Measurements from ENCODE around the gene DGKB. TPM values are rescaled to one million over a fixed set of nuclear protein-coding genes. Genes with fewer than 3 reads are reported as not detected.

The DGKB gene
- total and polyA plus RNA-seq, 8 donors = 0.20 to 260 (median 3.2) TPM; not detected in 4

DNA sequence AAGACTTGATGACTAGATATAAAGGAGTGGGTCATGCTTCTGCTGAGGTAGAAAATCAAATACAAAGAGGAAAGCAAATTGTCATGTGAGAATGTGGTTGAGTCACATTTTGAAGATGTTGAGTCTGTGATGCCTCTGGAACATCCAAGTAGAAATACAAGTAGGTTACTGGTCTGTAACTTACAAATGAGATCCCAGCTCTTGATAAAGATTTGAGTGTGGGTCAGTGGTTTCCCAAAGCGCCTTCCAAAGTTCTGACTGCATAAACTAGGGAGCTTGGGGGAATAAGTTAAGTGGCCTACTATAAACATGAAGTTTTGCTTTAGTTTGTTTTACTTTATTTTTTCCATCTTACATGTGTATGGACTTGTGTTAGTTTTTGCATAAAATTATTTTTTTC is 768.8 kb downstream of the DGKB start:
- intact Hi-C loops (cut with DNase I; ENCODE audit: low total_unique reads) = no loop called here
- Histone ChIP-seq H3K4me1 (no peaks in the 10 kb centered on the region), H3K4me3 (no peak overlapping the region), H3K9me3 (no peaks in the 10 kb centered on the region), H3K27ac (no peak overlapping the region), H3K27me3 (no peaks in the 10 kb centered on the region), H3K36me3 (no peaks in the 10 kb centered on the region)
- DNase-seq = no peak
- TF ChIP-seq EP300 (IDR thresholded peaks at IDR 0.05) (no peak), POLR2AphosphoS5 (IDR thresholded peaks at IDR 0.05) (no peak), CTCF (IDR thresholded peaks at IDR 0.05) (no peak), POLR2A (IDR thresholded peaks at IDR 0.05) (no peak)
- 58 to 96% (median 86%) methylated on average over 1 of the region's 1 CpG for WGBS, 5 donors

DNA sequence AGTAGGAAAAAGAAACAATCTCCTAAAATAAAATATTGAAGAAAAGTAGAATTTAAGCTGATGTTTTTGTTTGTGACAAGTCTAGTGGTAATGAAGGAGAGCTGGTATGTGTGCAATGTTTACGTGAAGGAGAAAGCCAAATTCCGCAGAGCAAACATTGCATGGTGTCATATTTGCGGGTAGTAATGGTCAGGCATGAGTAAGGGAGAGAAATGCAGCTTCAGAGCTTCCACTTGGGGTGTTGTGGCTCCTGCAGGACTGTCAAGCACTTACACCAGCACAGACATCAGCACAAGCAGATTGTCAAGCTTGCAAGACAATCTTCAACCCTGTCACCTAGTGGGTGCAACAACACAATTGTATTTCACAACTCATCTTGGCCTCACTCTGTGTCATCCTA is 776.6 kb downstream of the DGKB start:
- Histone ChIP-seq H3K27me3 (no peaks in the 10 kb centered on the region), H3K9me3 (no peaks in the 10 kb centered on the region), H3K4me1 (no peaks in the 10 kb centered on the region), H3K4me3 (no peak overlapping the region), H3K36me3 (no peaks in the 10 kb centered on the region), H3K27ac (no peak overlapping the region)
- no peak for TF ChIP-seq CTCF (IDR thresholded peaks at IDR 0.05)
- TF ChIP-seq POLR2AphosphoS5 (IDR thresholded peaks at IDR 0.05) = no peak
- no peak for TF ChIP-seq EP300 (IDR thresholded peaks at IDR 0.05)
- TF ChIP-seq POLR2A (IDR thresholded peaks at IDR 0.05) = no peak
- DNase-seq = no peak
- intact Hi-C loops (cut with DNase I; ENCODE audit: low total_unique reads) = no loop called here
- WGBS, 5 donors = 70 to 84% (median 81%) methylated on average over 3 of the region's 3 CpGs

DNA sequence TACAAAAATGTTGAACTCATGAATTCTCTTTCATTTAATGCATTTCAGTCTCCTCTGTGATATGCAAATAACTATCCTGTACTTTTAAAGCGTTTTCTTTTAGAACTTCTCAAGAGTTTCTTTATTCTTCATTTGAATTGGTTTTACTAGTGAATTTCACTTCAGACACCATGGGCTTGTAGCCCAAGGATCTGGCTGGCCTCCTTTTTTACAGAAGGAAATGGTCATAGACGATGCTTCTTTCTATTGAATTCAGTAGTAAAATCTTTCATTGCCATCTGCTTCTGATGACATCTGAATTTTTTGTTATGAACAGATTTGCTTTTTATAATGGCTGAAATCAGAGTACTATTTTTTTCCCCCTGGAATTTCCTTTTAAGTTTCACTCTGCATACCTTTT is 777.8 kb downstream of the DGKB start:
- 76 to 83% (median 77%) methylated on average over 2 of the region's 2 CpGs for WGBS, 5 donors
- H3K36me3 ChIP-seq = no peaks in the 10 kb centered on the region
- H3K4me1 ChIP-seq = no peaks in the 10 kb centered on the region
- DNase-seq = no peak
- no peaks in the 10 kb centered on the region for H3K27me3 ChIP-seq
- TF ChIP-seq POLR2A (IDR thresholded peaks at IDR 0.05) (no peak), CTCF (IDR thresholded peaks at IDR 0.05) (no peak), EP300 (IDR thresholded peaks at IDR 0.05) (no peak), POLR2AphosphoS5 (IDR thresholded peaks at IDR 0.05) (no peak)
- no peak overlapping the region for H3K4me3 ChIP-seq
- H3K27ac ChIP-seq = no peak overlapping the region
- intact Hi-C loops (cut with DNase I; ENCODE audit: low total_unique reads) = no loop called here
- no peaks in the 10 kb centered on the region for H3K9me3 ChIP-seq

GRCh38 chr7:14123923-14124322 is 778.6 kb downstream of the DGKB start:
- intact Hi-C loops (cut with DNase I; ENCODE audit: low total_unique reads) = no loop called here
- Histone ChIP-seq H3K4me3 (no peak overlapping the region), H3K9me3 (no peaks in the 10 kb centered on the region)

More at GRCh38 chr7:14123923-14124322, 778.6 kb downstream of the DGKB start:
- WGBS, 5 donors = 2 to 16% (median 5%) methylated on average over 1 of the region's 1 CpG
- DNase-seq = no peak
- H3K27ac ChIP-seq = no peak overlapping the region
- H3K27me3 ChIP-seq = no peaks in the 10 kb centered on the region
- H3K36me3 ChIP-seq = no peaks in the 10 kb centered on the region
- no peak for TF ChIP-seq POLR2A (IDR thresholded peaks at IDR 0.05)
- no peak for TF ChIP-seq EP300 (IDR thresholded peaks at IDR 0.05)
- no peak for TF ChIP-seq POLR2AphosphoS5 (IDR thresholded peaks at IDR 0.05)
- TF ChIP-seq CTCF (IDR thresholded peaks at IDR 0.05) = no peak
- no peaks in the 10 kb centered on the region for H3K4me1 ChIP-seq

Data from stomach (tissue), 9 donors.